Left colon (tissue), 2 donors: Measurements from ENCODE around the gene AHSG. TPM values are rescaled to one million over a fixed set of nuclear protein-coding genes. Genes with fewer than 3 reads are reported as not detected.
A peak's percentile ranks its signal among the peaks of the same experiment; 100 is the strongest.

ENCODE experiments used
- ATAC-seq: fragments of 200-7000 bp; cut with Tn5 transposase; one replicate; pipeline ENCODE4 v1.9.1; 2020; ENCODE audit warnings: mild to moderate bottlenecking, moderate library complexity
- DNase-seq, 2 donors: peaks; one replicate each; pipeline ENCODE4 v3.0.0-alpha.2; 2020
- intact Hi-C, 2 donors: fragments of 100-400 bp; cut with DNase I in 1 of 2; cut with micrococcal nuclease in 1 of 2; formaldehyde crosslinking; loops; one replicate each; pipeline versions ENCODE4 v1.11.2 to v1.14.0; 2022; cut with DNase I, micrococcal nuclease
- total RNA-seq, 2 donors: library from RNA; stranded (reverse); fragmentation: NEBNext Ultra II Directional; extraction: Animal tissue kit (Norgen Biotek cat#: 25700); gene quantifications; one replicate each; pipeline ENCODE4 v1.2.1, GENCODE V29; 2021
- donor health status: DM: no; HTN: no; CAD: no.
- donor health status: DM: yes; HTN: yes; CAD: no.

AHSG gene
- total RNA-seq, 2 donors from 2014 or later: not detected

GRCh38 chr3:186612065-186612464, 795 bp upstream of the AHSG start:
- no peak for ATAC-seq
- intact Hi-C loops: loop anchor here (10.0 kb wide), 2 partner anchors 213 to 1103 kb away; no protein-coding TSS in a partner anchor
- DNase-seq: no peak

GRCh38 chr3:186613637-186614265, 891 bp downstream of the AHSG start:
- ATAC-seq (no peak), DNase-seq (no peak)
- intact Hi-C loops: loop anchor here (10.0 kb wide), 2 partner anchors 211 to 1101 kb away; no protein-coding TSS in a partner anchor

- ATAC-seq (no peak), DNase-seq (no peak)
- intact Hi-C loops: loop anchor here (10.0 kb wide), 2 partner anchors 211 to 1101 kb away; no protein-coding TSS in a partner anchor
These were observed 1.4 kb downstream of the AHSG start for GRCh38 chr3:186614266-186614596.

- intact Hi-C loops: loop anchor here (5.0 to 10.0 kb wide), 3 partner anchors 207 to 1100 kb away; no protein-coding TSS in a partner anchor
- ATAC-seq (peak; percentile 82), DNase-seq (peak; percentile 48 to 74)
These were observed 2.0 kb downstream of the AHSG start for GRCh38 chr3:186614597-186615483.

GRCh38 chr3:186616299-186616617, 3.4 kb downstream of the AHSG start:
- DNase-seq: no peak
- ATAC-seq: no peak
- intact Hi-C loops: loop anchor here (5.0 to 10.0 kb wide), 3 partner anchors 206 to 1099 kb away; no protein-coding TSS in a partner anchor

- ATAC-seq (peak; percentile 97), DNase-seq (peak; percentile 82 to 87)
- intact Hi-C loops: loop anchor here (5.0 to 10.0 kb wide), 3 partner anchors 205 to 1098 kb away; no protein-coding TSS in a partner anchor
These were observed 4.4 kb downstream of the AHSG start for GRCh38 chr3:186617036-186617946.

GRCh38 chr3:186618318-186618938, 5.6 kb downstream of the AHSG start:
- intact Hi-C loops: loop anchor here (5.0 to 10.0 kb wide), 3 partner anchors 204 to 1096 kb away; no protein-coding TSS in a partner anchor
- DNase-seq: no peak
- ATAC-seq: no peak

GRCh38 chr3:186619787-186620212, 6.9 kb downstream of the AHSG start:
- intact Hi-C loops: loop anchor here (5.0 to 10.0 kb wide), 3 partner anchors 203 to 1095 kb away; no protein-coding TSS in a partner anchor
- ATAC-seq (no peak), DNase-seq (no peak)

GRCh38 chr3:186620213-186621092, 7.6 kb downstream of the AHSG start:
- intact Hi-C loops: no loop called here
- no peak for DNase-seq
- ATAC-seq: no peak

GRCh38 chr3:186621894-186622650, 9.2 kb downstream of the AHSG start:
- DNase-seq (no peak), ATAC-seq (no peak)
- intact Hi-C loops: no loop called here

- no peak for ATAC-seq
- intact Hi-C loops: no loop called here
- DNase-seq: no peak
These were observed 9.9 kb downstream of the AHSG start for GRCh38 chr3:186622651-186623310.

- no peak for ATAC-seq
- DNase-seq: no peak
- intact Hi-C loops: no loop called here
These were observed 11.7 kb downstream of the AHSG start for GRCh38 chr3:186624598-186624997.

- no peak for ATAC-seq
- no peak for DNase-seq
- intact Hi-C loops: no loop called here
These were observed 12.8 kb downstream of the AHSG start for GRCh38 chr3:186625600-186626042.

GRCh38 chr3:186626254-186626847, 13.5 kb downstream of the AHSG start:
- intact Hi-C loops: no loop called here
- ATAC-seq: no peak
- no peak for DNase-seq

- intact Hi-C loops: no loop called here
- ATAC-seq (no peak), DNase-seq (no peak)
These were observed 15.1 kb downstream of the AHSG start for GRCh38 chr3:186627852-186628414.

GRCh38 chr3:186628756-186629155, 15.9 kb downstream of the AHSG start:
- intact Hi-C loops: no loop called here
- ATAC-seq (no peak), DNase-seq (no peak)
